HG02970 (cell line): Measurements from ENCODE around the gene MTCH1.
"Not testable (repeated sequence)": the region's sequence is repeated elsewhere in the genome, so short reads cannot be mapped to it uniquely, and the experiment has no call there.

Experiments
- ATAC-seq: cut with Tn5 transposase; IDR thresholded peaks from one replicate; pipeline ENCODE4 v1.9.1; 2021; ENCODE audit warnings: mild to moderate bottlenecking, moderate library complexity, moderate number of reproducible peaks; ENCODE audit not compliant: unreplicated experiment, low FRiP score

The MTCH1 gene

DNA sequence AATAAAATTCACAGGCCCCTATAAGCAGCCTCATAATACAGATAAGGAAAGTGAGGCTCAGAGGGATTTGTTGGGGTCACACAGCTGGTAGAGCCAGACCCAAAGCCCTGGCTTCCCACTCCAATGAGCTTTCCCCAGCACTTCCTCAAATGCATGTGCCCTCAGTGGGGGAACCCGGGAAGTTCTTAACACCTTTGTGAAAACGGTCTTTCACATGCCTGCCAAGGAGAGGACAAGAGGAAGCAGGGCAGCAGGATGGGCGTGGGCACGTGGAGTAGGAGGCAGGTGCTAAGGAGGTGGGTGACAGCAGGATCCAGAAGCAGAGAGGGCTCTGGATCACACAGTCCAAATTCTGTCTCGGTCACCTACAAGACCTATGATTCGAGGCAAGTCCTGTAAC lies 30.9 kb downstream of the MTCH1 start:
- no peak for ATAC-seq

DNA sequence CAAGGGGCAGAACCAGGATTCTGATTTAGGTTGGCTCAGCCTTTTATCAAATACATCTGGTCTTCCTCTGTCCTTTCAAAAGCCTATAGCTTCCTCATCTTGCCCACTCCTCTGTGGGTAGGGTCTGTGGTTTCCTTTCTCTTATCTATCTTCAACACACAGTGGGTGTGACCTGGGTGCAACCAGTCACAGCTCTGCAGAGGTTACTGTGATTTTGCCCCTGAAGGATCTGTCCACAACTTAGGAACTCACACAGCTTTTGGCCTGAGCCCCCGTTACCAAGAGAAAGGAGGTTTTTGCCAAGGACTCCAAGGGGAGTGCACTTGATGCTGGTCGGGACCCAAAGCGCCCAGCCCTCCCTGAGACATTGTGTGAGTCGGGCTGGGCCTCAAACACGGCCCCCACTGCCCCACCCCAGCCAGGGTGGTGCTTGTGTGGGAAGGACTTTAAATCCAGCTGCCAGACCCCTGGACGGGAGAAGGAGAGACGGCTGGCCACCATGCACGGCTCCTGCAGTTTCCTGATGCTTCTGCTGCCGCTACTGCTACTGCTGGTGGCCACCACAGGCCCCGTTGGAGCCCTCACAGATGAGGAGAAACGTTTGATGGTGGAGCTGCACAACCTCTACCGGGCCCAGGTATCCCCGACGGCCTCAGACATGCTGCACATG lies 31.6 kb downstream of the MTCH1 start, which contains the start of gene PI16:
Gene PI16, plus strand, starts transcription at position 477 of the 670 bp plus-strand sequence. Its CDS starts 23 bp downstream, at position 500.
- no peak for ATAC-seq

- ATAC-seq, result no peak
These were observed 32.1 kb downstream of the MTCH1 start for GRCh38 chr6:36953931-36954261.

DNA sequence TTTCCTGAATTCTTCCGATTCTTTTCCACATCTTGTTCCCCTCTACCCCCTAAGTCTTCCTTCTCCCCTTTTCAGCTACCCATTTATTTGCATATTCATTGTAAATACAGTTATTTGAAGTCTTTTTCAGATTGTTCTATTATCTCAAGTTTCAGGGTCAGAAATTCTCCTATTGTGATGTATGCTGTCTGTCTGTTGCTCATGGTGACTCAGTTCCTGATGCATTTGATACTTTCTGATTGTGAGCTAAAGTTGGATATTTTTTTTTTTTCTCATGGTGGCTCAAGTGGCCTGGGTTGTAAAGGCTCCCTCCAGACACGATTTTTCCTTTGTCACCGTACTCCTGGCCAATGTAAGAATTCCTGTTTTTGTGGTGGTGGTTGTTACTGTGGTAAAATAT lies 36.4 kb downstream of the MTCH1 start:
- no peak for ATAC-seq

DNA sequence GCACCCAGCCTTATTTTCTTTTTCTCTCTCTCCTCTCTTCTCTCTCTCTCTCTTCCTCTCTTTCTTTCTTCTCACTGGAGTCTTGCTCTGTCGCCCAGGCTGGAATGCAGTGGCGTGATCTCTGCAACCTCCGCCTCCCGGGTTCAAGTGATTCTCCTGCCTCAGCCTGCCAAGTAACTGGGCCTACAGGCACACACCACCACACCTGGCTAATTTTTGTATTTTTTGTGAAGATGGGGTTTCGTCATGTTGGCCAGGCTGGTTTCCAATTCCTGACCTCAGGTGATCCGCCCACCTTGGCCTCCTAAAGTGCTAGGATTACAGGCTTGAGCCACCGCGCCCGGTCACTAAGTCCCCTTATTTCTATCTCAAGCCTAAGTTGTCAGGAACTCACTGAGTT lies 36.9 kb downstream of the MTCH1 start:
- ATAC-seq, result not testable (repeated sequence)

- no peak for ATAC-seq
These were observed 38.2 kb downstream of the MTCH1 start for GRCh38 chr6:36947570-36948351.

DNA sequence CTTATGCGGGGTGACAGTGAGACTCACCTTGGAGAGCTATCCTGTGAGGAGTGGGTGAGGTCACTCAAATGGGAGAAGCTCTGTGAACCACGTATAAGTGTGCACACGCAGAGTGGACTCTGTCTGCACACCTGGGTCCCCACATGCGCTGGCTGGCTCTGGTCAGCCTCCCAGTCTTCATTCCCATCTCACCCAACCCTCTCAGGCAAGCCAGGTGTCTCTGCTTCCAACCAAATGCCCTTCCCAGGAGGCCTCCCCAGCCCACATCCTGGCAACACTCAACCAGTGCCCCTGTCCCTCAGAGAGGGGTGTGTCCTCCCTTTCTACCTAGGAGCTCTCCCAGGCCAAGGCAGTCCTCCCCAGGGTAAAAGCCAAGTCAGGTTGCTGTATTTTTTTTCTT lies 39.5 kb downstream of the MTCH1 start:
- no peak for ATAC-seq

- no peak for ATAC-seq
These were observed 40.7 kb downstream of the MTCH1 start for GRCh38 chr6:36945301-36945700.

DNA sequence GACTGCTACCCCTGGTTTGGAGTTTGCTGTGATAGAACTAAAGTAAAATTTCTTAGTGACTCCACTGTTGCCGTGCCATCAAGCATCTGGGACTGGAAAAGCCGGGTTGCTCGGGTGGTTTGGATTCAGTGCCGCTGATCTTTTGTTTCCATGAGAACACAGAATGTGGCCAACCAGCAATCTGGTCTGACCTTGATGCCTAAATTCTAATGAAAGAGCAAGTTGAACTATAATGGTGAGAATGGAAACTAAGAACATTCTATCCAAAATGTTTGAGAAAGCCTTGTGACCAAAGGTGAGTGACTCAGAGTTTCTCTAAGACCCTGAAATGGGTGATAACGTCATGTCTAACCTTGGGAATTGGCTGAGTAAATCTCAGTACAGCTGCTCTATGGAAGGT lies 41.3 kb downstream of the MTCH1 start:
- no peak for ATAC-seq

- ATAC-seq, result not testable (repeated sequence)
These were observed 43.7 kb downstream of the MTCH1 start for GRCh38 chr6:36942329-36942728.

DNA sequence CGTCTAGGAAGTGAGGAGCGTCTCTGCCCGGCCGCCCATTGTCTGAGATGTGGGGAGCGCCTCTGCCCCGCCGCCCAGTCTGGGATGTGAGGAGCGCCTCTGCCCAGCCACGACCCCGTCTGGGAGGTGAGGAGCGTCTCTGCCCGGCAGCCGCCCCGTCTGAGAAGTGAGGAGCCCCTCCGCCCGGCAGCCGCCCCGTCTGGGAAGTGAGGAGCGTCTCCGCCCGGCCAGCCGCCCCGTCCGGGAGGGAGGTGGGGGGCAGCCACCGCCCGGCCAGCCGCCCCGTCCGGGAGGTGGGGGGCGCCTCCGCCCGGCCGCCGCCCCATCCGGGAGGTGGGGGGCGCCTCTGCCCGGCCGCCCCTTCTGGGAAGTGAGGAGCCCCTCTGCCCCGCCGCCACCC lies 44.4 kb downstream of the MTCH1 start:
- not testable (repeated sequence) for ATAC-seq

DNA sequence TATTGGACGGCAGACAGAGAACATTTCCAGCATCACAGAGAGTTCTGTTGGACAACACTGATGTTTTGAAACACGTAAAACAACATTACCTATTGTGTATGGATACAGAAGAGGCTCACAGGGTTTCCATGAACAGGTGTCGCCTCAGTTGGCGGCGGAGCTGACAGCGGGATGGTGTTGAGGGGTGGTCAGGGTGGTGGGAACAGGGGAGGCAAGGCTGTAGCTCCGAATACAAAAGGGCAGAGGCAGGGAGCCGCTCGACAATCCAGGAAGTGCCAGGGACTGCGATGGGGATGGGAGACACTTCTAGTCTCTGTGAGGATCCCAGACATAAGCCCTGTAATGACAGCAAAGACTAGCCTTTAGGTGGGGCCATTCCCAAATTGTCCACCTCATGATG lies 46.0 kb downstream of the MTCH1 start:
- no peak for ATAC-seq

DNA sequence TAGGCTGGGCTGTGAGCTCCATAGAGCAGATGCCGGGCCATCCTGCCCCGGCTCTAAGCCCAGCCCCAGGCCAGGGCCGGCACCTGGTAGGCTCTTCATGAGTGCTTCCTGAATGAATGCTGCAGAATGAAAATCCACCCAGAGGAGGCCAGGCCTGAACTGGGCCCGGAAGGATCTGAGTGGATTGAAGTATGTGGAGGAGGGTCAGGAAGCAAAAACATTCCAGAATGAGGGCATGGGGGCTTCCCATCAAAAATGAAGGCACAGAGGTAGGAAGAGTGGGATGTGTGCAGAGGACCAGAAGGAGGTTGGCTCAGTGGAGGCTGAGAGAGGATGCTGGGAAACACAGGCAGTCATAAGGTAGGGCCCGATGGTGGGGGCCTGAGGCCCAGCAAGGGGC lies 47.0 kb downstream of the MTCH1 start:
- ATAC-seq, result not testable (repeated sequence)

DNA sequence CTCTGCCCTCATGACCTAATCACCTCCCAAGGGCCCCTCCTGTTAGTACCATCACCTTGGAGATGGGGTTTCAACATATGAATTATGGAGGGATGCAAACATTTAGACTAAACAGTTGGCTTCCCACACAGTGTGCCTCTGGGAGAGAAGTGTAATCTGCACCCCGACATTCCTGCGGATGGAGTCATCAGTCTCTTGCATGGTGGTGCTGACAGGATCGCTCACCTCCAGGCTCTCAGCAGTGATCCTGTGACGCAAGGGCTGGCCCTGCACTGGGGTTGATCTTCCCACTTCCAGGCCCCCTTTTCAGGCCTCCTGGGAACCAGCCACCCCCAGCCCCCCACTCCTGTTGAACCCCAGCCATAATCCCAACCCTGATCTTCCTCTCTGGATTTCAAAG lies 47.5 kb downstream of the MTCH1 start:
- ATAC-seq, result no peak

DNA sequence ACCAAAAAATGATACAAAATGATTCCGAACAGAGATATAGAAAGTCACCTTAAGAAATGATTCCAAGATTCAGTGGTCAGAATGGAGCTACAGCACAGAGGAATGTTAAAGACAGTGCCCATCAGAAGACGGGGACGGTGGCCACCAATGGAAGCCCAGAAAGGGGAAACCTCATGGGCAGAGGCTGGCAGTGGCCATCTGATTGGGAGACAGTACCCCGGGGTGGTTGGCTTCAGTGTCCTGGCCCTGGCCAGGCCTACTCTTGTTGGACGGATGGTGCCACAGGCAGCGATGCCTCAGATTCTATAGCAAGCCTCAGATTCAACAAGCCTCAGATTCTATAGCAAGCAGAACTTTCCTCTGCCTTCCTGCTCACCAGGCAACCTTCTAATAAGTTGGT lies 48.1 kb downstream of the MTCH1 start:
- no peak for ATAC-seq

DNA sequence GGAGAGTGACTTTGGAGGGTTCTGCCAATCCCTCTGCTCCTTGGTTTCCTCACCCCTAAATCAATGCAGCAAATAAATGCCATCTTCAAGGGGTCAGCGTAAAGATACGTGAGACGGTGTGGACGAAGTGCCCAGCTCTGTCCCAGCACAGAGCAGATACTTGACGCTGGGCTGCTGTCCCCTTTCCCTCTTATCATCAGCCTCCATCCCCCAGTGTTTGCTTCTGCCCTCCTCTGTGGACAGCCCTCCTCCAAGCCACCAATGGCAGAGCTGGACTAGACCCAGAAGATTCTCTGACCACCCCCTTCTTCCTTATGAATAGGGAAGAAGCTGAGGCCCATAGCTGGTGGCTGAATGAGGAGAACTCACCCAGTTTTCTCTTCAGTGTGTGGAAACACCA lies 49.2 kb downstream of the MTCH1 start:
- ATAC-seq, result no peak

DNA sequence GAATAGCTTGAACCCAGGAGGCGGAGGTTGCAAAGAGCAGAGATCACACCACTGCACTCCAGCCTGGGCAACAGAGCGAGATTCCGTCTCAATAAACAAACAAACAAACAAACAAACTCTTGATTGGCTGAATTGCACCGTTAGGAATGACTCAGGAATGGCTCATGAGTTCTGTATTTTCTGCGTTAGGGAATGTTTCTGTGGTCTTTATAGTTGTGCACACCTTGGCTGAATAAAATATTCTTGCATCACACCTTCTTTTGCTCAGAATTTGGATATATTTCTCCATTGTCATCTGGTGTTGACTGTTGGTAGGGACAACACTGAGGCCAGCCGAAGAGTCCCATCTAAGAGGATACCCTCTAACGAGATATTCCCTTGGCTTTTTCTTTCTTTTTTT lies 51.1 kb downstream of the MTCH1 start:
- ATAC-seq, result no peak

DNA sequence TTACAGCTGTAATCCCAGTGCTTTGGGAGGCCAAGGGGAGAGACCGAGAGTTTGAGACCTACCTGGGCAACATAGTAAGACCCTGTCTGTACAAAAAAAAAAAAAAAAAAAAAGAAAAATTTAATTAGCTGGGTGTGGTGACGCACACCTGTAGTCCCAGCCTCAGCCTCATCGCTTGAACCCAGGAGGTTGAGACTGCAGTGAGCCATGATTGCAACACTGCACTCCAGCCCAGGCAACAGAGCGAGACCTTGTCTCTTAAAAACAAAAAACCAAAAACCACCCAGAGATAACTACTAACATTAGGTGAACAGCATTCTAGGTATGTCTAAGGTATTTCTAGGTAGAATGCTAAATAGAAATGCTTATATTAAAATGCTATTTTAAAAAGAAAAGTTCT lies 52.5 kb downstream of the MTCH1 start:
- ATAC-seq, result no peak

DNA sequence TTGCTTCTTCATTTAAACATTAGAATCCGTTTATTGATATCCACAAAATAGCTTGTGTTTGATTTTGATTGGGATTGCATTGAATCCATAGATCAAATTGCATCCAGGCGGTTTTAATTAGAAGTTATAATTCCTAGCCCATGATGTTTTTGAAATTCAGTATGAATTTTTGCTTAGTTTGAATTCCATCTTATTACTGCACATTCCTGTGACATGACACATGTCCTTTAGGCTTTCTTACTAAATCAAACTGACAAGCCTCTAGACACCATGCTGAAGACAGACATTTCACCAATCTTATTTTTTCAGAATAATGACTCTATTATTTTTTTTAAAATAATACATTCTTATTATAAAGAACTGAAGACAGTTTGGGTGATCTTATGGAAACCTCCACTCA lies 52.9 kb downstream of the MTCH1 start:
- no peak for ATAC-seq

GRCh38 chr6:36930483-36930882 lies 55.5 kb downstream of the MTCH1 start:
- ATAC-seq, result no peak

DNA sequence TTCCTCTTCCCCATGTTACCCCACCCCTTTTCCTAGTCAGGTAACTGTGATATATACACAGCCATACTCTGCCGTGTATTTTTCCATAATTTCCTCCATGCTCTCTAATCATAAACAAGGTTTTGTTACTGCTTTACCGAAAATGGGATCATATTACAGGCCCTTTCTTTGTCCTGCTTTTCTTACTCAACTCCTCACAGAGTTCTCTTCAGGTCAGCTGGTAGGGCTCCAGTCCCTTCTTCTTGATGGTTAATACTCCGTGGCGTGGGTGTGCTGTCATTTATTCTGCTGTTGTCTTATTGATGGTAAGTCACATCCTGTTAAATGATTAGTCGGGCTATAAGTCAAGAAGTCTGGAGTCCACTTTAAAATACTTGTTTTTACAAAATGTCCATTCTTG lies 56.4 kb downstream of the MTCH1 start:
- no peak for ATAC-seq

DNA sequence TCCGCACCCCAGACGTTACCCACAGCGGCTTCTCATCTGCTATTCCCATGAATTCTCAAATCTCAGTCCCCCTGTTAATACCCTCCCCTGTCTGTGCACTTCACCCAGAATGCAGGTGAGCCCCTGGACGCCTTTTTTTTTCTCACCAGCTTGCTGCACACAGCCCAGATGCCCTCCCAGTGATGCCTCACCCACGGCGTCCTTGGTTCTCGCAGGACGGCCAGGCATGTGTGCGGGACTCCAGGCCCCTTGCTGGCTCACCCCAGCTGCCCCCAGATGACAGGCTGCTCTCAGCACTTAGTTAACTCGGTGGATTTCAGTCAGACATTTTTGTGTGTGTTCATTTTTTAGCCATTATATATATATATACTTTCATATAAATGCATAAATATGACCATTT lies 56.8 kb downstream of the MTCH1 start:
- ATAC-seq, result no peak
